Osteocyte (in vitro differentiated cells): Measurements from ENCODE around the gene SOHLH2. TPM values are rescaled to one million over a fixed set of nuclear protein-coding genes. Genes with fewer than 3 reads are reported as not detected.

Experiments
- DNase-seq: peaks from one replicate; pipeline ENCODE4 v3.0.0; 2021; ENCODE audit warnings: mixed read lengths; ENCODE audit not compliant: unreplicated experiment; ENCODE audit errors: extremely low spot score
- H3K27ac Mint-ChIP-seq: one replicate; pipeline ENCODE4 v1.8.0; 2021; ENCODE audit warnings: mild to moderate bottlenecking, mixed read lengths; ENCODE audit not compliant: unreplicated experiment
- H3K27me3 Mint-ChIP-seq: one replicate; pipeline ENCODE4 v1.8.0; 2021; ENCODE audit warnings: mixed read lengths; ENCODE audit not compliant: unreplicated experiment
- H3K36me3 Mint-ChIP-seq: one replicate; pipeline ENCODE4 v1.8.0; 2021; ENCODE audit warnings: mixed read lengths; ENCODE audit not compliant: unreplicated experiment
- H3K4me1 Mint-ChIP-seq: one replicate; pipeline ENCODE4 v1.8.0; 2021; ENCODE audit warnings: mixed read lengths; ENCODE audit not compliant: unreplicated experiment
- H3K4me3 Mint-ChIP-seq: one replicate; pipeline ENCODE4 v1.8.0; 2021; ENCODE audit warnings: mild to moderate bottlenecking, moderate library complexity, mixed read lengths; ENCODE audit not compliant: unreplicated experiment
- H3K9me3 Mint-ChIP-seq: one replicate; pipeline ENCODE4 v1.8.0; 2021; ENCODE audit warnings: mixed read lengths; ENCODE audit not compliant: unreplicated experiment
- total RNA-seq: library from RNA; stranded (reverse); gene quantifications from 2 replicates; pipeline ENCODE4 v1.2.1, GENCODE V29; 2021
- TF ChIP-seq, protein P1 (sequence below): fragments of 200-600 bp; sonication (generic); IDR thresholded peaks from 2 replicates; pipeline ENCODE4 v1.5.0; 2021; ENCODE audit warnings: antibody characterized with exemption, mild to moderate bottlenecking, moderate library complexity

Gene SOHLH2
- total RNA-seq, 1 donor from 2014 or later = not detected

- Mint-ChIP-seq H3K36me3 (no peaks in the 10 kb centered on the region), H3K27me3 (peaks cover 45% of the 10 kb centered on the region), H3K4me1 (peaks cover 7% of the 10 kb centered on the region), H3K4me3 (no peak overlapping the region), H3K27ac (no peak overlapping the region), H3K9me3 (peaks cover 12% of the 10 kb centered on the region)
- TF ChIP-seq, protein P1, sequence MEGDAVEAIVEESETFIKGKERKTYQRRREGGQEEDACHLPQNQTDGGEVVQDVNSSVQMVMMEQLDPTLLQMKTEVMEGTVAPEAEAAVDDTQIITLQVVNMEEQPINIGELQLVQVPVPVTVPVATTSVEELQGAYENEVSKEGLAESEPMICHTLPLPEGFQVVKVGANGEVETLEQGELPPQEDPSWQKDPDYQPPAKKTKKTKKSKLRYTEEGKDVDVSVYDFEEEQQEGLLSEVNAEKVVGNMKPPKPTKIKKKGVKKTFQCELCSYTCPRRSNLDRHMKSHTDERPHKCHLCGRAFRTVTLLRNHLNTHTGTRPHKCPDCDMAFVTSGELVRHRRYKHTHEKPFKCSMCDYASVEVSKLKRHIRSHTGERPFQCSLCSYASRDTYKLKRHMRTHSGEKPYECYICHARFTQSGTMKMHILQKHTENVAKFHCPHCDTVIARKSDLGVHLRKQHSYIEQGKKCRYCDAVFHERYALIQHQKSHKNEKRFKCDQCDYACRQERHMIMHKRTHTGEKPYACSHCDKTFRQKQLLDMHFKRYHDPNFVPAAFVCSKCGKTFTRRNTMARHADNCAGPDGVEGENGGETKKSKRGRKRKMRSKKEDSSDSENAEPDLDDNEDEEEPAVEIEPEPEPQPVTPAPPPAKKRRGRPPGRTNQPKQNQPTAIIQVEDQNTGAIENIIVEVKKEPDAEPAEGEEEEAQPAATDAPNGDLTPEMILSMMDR = no peak
- DNase-seq = no peak
Measured at GRCh38 chr13:36151591-36151990, 62.8 kb downstream of the SOHLH2 start.

GRCh38 chr13:36148446-36148845, 65.9 kb downstream of the SOHLH2 start:
- Mint-ChIP-seq H3K4me3 (no peak overlapping the region), H3K4me1 (no peaks in the 10 kb centered on the region), H3K36me3 (no peaks in the 10 kb centered on the region), H3K9me3 (peaks cover 12% of the 10 kb centered on the region), H3K27ac (no peak overlapping the region), H3K27me3 (peaks cover 32% of the 10 kb centered on the region)
- TF ChIP-seq, protein P1 = no peak
- no peak for DNase-seq

DNA sequence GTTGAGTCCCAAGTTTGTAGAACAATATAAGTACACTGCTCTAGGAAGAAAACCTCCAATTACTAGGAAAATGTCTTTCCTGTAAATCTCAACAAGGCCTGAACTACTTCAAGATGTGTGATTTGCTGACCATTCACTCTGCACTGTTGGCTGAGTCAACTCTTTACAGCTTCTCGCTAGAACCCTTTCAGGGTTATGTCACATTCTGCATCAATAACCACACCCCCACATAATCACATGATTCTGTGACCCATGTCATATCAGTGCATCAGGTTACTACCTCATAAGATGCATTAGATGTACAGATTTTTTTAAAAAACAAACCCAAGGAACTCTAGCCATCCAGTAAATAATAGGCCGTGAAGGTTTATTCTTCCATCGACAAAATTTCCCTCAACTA, 67.0 kb downstream of the SOHLH2 start:
- TF ChIP-seq, protein P1 = no peak
- H3K27me3 Mint-ChIP-seq = peaks cover 36% of the 10 kb centered on the region
- H3K27ac Mint-ChIP-seq = no peak overlapping the region
- H3K4me1 Mint-ChIP-seq = no peaks in the 10 kb centered on the region
- no peak overlapping the region for H3K4me3 Mint-ChIP-seq
- peaks cover 12% of the 10 kb centered on the region for H3K9me3 Mint-ChIP-seq
- no peak for DNase-seq
- H3K36me3 Mint-ChIP-seq = no peaks in the 10 kb centered on the region

DNA sequence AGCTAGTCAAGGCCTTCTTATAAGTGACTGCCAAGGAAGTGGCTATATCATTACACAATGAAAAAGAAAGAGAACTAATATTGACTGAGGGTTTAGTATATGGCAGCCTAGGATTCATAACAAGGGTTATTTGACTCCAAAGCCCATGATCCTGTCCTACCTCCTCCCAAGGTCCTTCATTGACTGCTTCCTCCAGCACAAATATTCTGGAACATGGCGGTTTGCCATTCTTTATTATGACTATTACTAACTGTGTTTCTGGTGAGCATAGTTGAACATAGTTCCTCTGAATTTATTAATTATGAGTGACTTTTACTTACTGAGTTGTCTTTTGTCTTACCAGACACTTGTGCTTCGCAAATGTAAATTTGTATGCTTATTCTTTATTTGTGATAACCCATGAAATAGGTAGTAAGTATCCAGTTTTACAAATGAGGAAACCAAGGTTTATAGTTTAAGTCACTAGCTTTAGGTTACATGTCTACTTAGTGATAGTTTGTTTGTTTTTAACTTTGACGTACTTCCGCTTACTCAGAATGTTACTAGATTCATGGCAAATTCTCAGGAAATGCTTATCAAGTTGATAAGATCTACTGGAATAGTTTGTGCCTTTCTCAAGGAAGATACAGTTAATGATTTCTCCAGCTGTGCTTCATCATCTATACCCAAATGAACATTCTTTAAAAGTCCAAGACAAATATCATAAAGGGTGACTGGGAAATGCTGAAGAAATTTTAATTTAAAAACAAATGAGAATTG, 67.7 kb downstream of the SOHLH2 start:
- Mint-ChIP-seq H3K36me3 (no peaks in the 10 kb centered on the region), H3K27ac (no peak overlapping the region)
- TF ChIP-seq, protein P1 = no peak

GRCh38 chr13:36143738-36144137, 70.6 kb downstream of the SOHLH2 start:
- no peaks in the 10 kb centered on the region for H3K4me1 Mint-ChIP-seq
- peaks cover 46% of the 10 kb centered on the region for H3K27me3 Mint-ChIP-seq
- TF ChIP-seq, protein P1 = no peak
- H3K36me3 Mint-ChIP-seq = peaks cover 3% of the 10 kb centered on the region
- DNase-seq = no peak
- H3K4me3 Mint-ChIP-seq = no peak overlapping the region
- no peak overlapping the region for H3K27ac Mint-ChIP-seq
- peaks cover 8% of the 10 kb centered on the region for H3K9me3 Mint-ChIP-seq

More for the DNA sequence above, 67.7 kb downstream of the SOHLH2 start:
- Mint-ChIP-seq H3K9me3 (peaks cover 12% of the 10 kb centered on the region), H3K4me1 (no peaks in the 10 kb centered on the region), H3K4me3 (no peak overlapping the region), H3K27me3 (peaks cover 39% of the 10 kb centered on the region)
- DNase-seq = no peak
